HepG2 (cell line): ENCODE data around the gene THRB. TPM values are rescaled to one million over a fixed set of nuclear protein-coding genes. Genes with fewer than 3 reads are reported as not detected.

Experiments used
- ATAC-seq: fragments of 200-7000 bp; cut with Tn5 transposase; 3 replicates; pipeline ENCODE4 v1.9.1; 2020; ENCODE audit warnings: mild to moderate bottlenecking, moderate library complexity
- BruUV-seq: library from RNA; stranded (reverse); fragments of 400-500 nt; replicated peaks from 2 replicates; lab custom pipeline; 2021; lab: Mats Ljungman, UMichigan
- CTCF ChIA-PET: fragments of 300-600 bp; formaldehyde crosslinking; extraction: SDS; loops from one replicate; lab custom pipeline; 2021; ENCODE audit warnings: low total read pairs, inconsistent platforms, low intra/inter-chr PET ratio; lab: Yijun Ruan, JAX
- POLR2A ChIA-PET: fragments of 350-600 bp; sonication (Branson Sonifier 250); formaldehyde crosslinking; loops from one replicate; lab custom pipeline; 2020; ENCODE audit warnings: antibody characterized with exemption, inconsistent platforms; lab: Yijun Ruan, JAX
- DNase-seq: peaks from one replicate; pipeline ENCODE4 v3.0.0-alpha.2; 2015; ENCODE audit warnings: low spot score
- FAIRE-seq: peaks from 3 replicates; lab custom pipeline; 2011; peaks lifted over from hg19 to GRCh38; lab: Jason Lieb, UNC
- H2AFZ ChIP-seq: one replicate; pipeline ENCODE4 v1.6.1; 2011; ENCODE audit warnings: low read length, inconsistent platforms
- H3K27ac ChIP-seq: fragments of 300-600 bp; 3 replicates; pipeline ENCODE4 v1.8.0; 2011; ENCODE audit warnings: mixed run types, mild to moderate bottlenecking, mixed read lengths, low read length, inconsistent platforms; ENCODE audit not compliant: insufficient read depth; ENCODE audit errors: extremely low read length
- H3K27me3 ChIP-seq, 2 experiments: fragments of 200-600 bp in 1 of 2; 2 replicates in 1 of 2; 3 replicates in 1 of 2; pipeline versions ENCODE4 v1.6.0 to v1.8.0; 2011; ENCODE audit warnings: low read length in 2 of 2, mild to moderate bottlenecking in 2 of 2, moderate library complexity in 2 of 2, inconsistent platforms in 1 of 2; ENCODE audit not compliant: insufficient read depth in 2 of 2, control insufficient read depth in 1 of 2
- H3K36me3 ChIP-seq, 2 experiments: fragments of 200-600 bp in 1 of 2; replicated peaks in 1 of 2; 2 replicates in 1 of 2; 3 replicates in 1 of 2; pipeline versions ENCODE4 v1.5.1 to v1.8.0; 2011; ENCODE audit warnings: low read length in 2 of 2, inconsistent platforms in 1 of 2; ENCODE audit not compliant: insufficient read depth in 2 of 2, control insufficient read depth in 1 of 2
- H3K4me1 ChIP-seq: 2 replicates; pipeline ENCODE4 v1.5.1; 2012; ENCODE audit warnings: low read length, inconsistent platforms; ENCODE audit not compliant: insufficient read depth
- H3K4me2 ChIP-seq: 2 replicates; pipeline ENCODE4 v1.6.0; 2011; ENCODE audit warnings: low read depth, low read length, inconsistent platforms
- H3K4me3 ChIP-seq, 3 experiments: fragments of 200-600 bp in 1 of 3; sonication (generic), shearing (Covaris generic) in 1 of 3; replicated peaks in 1 of 3; 2 replicates each; pipeline ENCODE4 v1.5.1; 2011 to 2016; ENCODE audit warnings: low read length in 3 of 3, inconsistent platforms in 2 of 3, low read depth in 2 of 3, mild to moderate bottlenecking in 2 of 3, control low read depth in 1 of 3, mixed read lengths in 1 of 3; ENCODE audit not compliant: insufficient read depth in 1 of 3
- H3K79me2 ChIP-seq: one replicate; pipeline ENCODE4 v1.6.1; 2011; ENCODE audit warnings: low read length, inconsistent platforms; ENCODE audit not compliant: insufficient read depth
- H3K9ac ChIP-seq: 2 replicates; pipeline ENCODE4 v1.6.0; 2011; ENCODE audit warnings: mild to moderate bottlenecking, low read depth, low read length, inconsistent platforms; ENCODE audit not compliant: insufficient read depth
- H3K9me3 ChIP-seq: 2 replicates; pipeline ENCODE4 v1.5.1; 2012; ENCODE audit warnings: mild to moderate bottlenecking, low read length
- H4K20me1 ChIP-seq: 2 replicates; pipeline ENCODE4 v1.6.0; 2011; ENCODE audit warnings: inconsistent platforms, mild to moderate bottlenecking, low read length, moderate library complexity; ENCODE audit not compliant: insufficient read depth
- MAFF ChIP-seq: IDR thresholded peaks from 2 replicates; pipeline ENCODE4 v1.6.1; 2011; ENCODE audit warnings: low read depth, low read length, improper control_type of control experiment
- MAFK ChIP-seq, 2 experiments: IDR thresholded peaks in 1 of 2; conservative IDR thresholded peaks in 1 of 2; 2 replicates each; pipeline ENCODE4 v1.6.1; 2011; ENCODE audit warnings: improper control_type of control experiment in 2 of 2, low read length in 2 of 2
- SNAI1 ChIP-seq: sonication (generic); formaldehyde crosslinking; IDR thresholded peaks from 2 replicates; pipeline ENCODE4 v1.5.0; 2020; ENCODE audit warnings: mild to moderate bottlenecking, missing genetic modification reagents, borderline replicate concordance
- SOX5 ChIP-seq: IDR thresholded peaks from 2 replicates; pipeline ENCODE4 v1.6.1; 2016; ENCODE audit warnings: borderline replicate concordance
- SP2 ChIP-seq: sonication (generic); formaldehyde crosslinking; IDR thresholded peaks from 2 replicates; pipeline ENCODE4 v1.5.1; 2020; ENCODE audit warnings: mild to moderate bottlenecking, missing genetic modification reagents
- ZSCAN12 ChIP-seq: sonication (generic); formaldehyde crosslinking; IDR thresholded peaks from 2 replicates; pipeline ENCODE4 v1.9.0; 2021; ENCODE audit warnings: mild to moderate bottlenecking, missing genetic modification reagents
- ZSCAN9 ChIP-seq: IDR thresholded peaks from 2 replicates; pipeline ENCODE4 v1.6.1; 2016; ENCODE audit warnings: borderline replicate concordance
- WGBS: methylation state at CpG from one replicate; pipeline ENCODE4 v1.1.6; 2017; ENCODE audit warnings: low lambda C conversion rate; 5-methylcytosine and 5-hydroxymethylcytosine counted together
- in situ Hi-C: cut with HindIII; loops from 2 replicates; pipeline ENCODE4 v1.10.0; 2017; ENCODE audit warnings: low pct_unique_long_range_greater_than_20kb; ENCODE audit not compliant: extremely low pct_ligation_motif_present
- intact Hi-C: fragments of 100-400 bp; cut with micrococcal nuclease; formaldehyde crosslinking; loops from one replicate; pipeline ENCODE4 v1.10.0; 2022; ENCODE audit not compliant: unreplicated experiment
- polyA plus RNA-seq, 8 experiments: library from polyadenylated mRNA; depleted of rRNA in 3 of 8; stranded (reverse) in 7 of 8; unstranded in 1 of 8; fragments of >200 nt; fragmentation: Illumina TruSeq in 4 of 8; extraction: Trizol in 4 of 8; gene quantifications; 2 replicates each; pipeline versions ENCODE4 v1.2.1 to v1.2.3, GENCODE V29; 2011 to 2016; ENCODE audit warnings: low read depth in 4 of 8, missing spikeins in 1 of 8, mixed read lengths in 1 of 8; ENCODE audit not compliant: insufficient read depth in 1 of 8
- total RNA-seq, 5 experiments: library from RNA; depleted of rRNA; stranded (reverse); fragments of >200 nt; fragmentation: Illumina TruSeq; extraction: Trizol; gene quantifications; 2 replicates each; pipeline ENCODE4 v1.2.3, GENCODE V29; 2016; ENCODE audit warnings: low read depth in 1 of 5
- TF ChIP-seq, protein P1 (sequence below): sonication (generic); formaldehyde crosslinking; IDR thresholded peaks from 2 replicates; pipeline ENCODE4 v1.8.0; 2022; ENCODE audit warnings: low read depth, missing genetic modification reagents
- TF ChIP-seq, protein P2 (sequence below): sonication (generic); formaldehyde crosslinking; IDR thresholded peaks from 2 replicates; pipeline ENCODE4 v1.4.0; 2020; ENCODE audit warnings: missing genetic modification reagents

THRB gene
- total and polyA plus RNA-seq, 2 of the 13 experiments (the other 11 are each of a cell fraction or from before 2014, with no cell fraction given): 4.7 to 22.7 TPM

DNA sequence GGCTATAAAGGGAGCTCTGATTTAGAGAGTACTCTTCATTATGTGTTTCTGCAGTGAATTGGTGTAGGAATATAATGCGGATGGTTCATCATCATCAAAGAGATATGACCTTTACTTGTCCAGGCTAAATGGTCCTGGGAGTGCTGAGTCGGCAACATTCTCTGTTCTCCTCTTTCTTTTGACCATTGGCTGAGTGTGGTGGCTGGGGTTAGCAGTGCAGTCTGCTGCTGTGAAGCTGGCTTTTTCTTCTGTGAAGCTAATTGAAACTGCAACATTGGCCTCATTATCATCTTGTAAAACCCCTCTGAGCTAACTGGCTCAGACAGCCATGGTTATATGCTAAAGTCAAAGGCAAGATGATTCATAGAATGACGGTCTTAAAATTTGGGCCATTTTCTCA, 83.8 kb downstream of the THRB start:
- WGBS: 92% methylated on average over 3 of the region's 3 CpGs
- Histone ChIP-seq H2AFZ (no peak overlapping the region), H4K20me1 (no peaks in the 10 kb centered on the region), H3K4me1 (peaks cover 6% of the 10 kb centered on the region; the same call in 1 of the 2 replicates), H3K36me3 (no peaks in the 10 kb centered on the region), H3K4me3 (no peak overlapping the region), H3K9ac (no peak overlapping the region), H3K9me3 (no peaks in the 10 kb centered on the region), H3K79me2 (peaks cover 3% of the 10 kb centered on the region), H3K27me3 (no peaks in the 10 kb centered on the region), H3K4me2 (no peak overlapping the region), H3K27ac (no peak overlapping the region)
- DNase-seq (no peak), ATAC-seq (no peak), FAIRE-seq (no peak)
- TF ChIP-seq MAFF: peak; percentile 98
- TF ChIP-seq MAFK (conservative IDR thresholded peaks at IDR 0.05 in 1 of 2, IDR thresholded peaks at IDR 0.05 in 1 of 2; ENCODE audit: low read length in 2 of 2): peak; percentile 99
- TF ChIP-seq, protein P1, sequence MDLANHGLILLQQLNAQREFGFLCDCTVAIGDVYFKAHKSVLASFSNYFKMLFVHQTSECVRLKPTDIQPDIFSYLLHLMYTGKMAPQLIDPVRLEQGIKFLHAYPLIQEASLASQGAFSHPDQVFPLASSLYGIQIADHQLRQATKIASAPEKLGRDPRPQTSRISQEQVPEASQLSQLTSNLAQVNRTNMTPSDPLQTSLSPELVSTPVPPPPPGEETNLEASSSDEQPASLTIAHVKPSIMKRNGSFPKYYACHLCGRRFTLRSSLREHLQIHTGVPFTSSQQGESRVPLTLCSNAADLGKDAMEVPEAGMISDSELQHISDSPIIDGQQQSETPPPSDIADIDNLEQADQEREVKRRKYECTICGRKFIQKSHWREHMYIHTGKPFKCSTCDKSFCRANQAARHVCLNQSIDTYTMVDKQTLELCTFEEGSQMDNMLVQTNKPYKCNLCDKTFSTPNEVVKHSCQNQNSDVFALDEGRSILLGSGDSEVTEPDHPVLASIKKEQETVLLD (CRISPR knock-in tag): no peak
- POLR2A ChIA-PET: no interaction called here
- intact Hi-C loops: no loop called here
- CTCF ChIA-PET: no interaction called here
- no TSS peak for BruUV-seq
- in situ Hi-C loops: no loop called here

DNA sequence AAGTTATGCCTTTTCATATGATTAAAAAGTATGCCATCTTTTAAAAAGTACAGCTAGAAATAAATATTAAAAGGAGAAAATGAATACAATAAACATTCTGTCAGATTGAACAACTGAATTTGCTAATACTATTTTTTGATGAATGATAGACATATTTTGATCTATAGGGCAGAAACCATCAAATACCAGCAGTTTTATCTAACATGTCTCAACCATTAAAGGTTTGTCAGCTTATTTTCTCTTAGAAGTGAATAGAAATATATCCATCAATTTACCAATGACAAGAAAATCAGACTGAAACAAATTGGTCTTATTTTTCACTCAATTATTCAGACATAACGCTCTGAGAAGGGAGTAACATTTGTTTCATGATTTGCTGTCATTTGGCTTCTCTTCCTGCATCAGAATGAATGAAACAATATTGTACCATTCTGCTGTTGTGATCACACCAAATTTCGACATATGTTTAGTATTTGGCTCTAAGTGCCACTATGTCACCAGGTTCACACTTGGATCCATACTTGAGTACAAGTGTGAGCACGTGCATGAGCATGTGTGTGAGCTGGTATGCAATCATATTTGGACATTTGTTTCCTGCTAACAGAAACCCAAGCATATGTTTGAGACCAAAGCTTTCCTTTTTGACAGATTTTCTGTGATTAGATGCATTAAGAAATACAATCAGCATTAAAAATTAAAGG, 86.5 kb downstream of the THRB start:
- Histone ChIP-seq H3K27ac (no peak overlapping the region), H3K9me3 (peaks cover 4% of the 10 kb centered on the region), H3K79me2 (peaks cover 2% of the 10 kb centered on the region), H3K36me3 (no peaks in the 10 kb centered on the region), H3K4me2 (no peak overlapping the region), H3K9ac (no peak overlapping the region), H3K4me3 (no peak overlapping the region), H3K27me3 (no peaks in the 10 kb centered on the region), H4K20me1 (no peaks in the 10 kb centered on the region), H3K4me1 (peaks cover 6% of the 10 kb centered on the region; the same call in 1 of the 2 replicates), H2AFZ (no peak overlapping the region)
- no TSS peak for BruUV-seq
- FAIRE-seq (no peak), ATAC-seq (no peak), DNase-seq (no peak)
- ChIA-PET POLR2A (no interaction called here), CTCF (no interaction called here)
- in situ Hi-C loops: no loop called here
- WGBS: 63% methylated on average over 3 of the region's 3 CpGs
- intact Hi-C loops: no loop called here
- no peak for TF ChIP-seq ZSCAN9 (CRISPR knock-in tag)
- TF ChIP-seq, protein P2, sequence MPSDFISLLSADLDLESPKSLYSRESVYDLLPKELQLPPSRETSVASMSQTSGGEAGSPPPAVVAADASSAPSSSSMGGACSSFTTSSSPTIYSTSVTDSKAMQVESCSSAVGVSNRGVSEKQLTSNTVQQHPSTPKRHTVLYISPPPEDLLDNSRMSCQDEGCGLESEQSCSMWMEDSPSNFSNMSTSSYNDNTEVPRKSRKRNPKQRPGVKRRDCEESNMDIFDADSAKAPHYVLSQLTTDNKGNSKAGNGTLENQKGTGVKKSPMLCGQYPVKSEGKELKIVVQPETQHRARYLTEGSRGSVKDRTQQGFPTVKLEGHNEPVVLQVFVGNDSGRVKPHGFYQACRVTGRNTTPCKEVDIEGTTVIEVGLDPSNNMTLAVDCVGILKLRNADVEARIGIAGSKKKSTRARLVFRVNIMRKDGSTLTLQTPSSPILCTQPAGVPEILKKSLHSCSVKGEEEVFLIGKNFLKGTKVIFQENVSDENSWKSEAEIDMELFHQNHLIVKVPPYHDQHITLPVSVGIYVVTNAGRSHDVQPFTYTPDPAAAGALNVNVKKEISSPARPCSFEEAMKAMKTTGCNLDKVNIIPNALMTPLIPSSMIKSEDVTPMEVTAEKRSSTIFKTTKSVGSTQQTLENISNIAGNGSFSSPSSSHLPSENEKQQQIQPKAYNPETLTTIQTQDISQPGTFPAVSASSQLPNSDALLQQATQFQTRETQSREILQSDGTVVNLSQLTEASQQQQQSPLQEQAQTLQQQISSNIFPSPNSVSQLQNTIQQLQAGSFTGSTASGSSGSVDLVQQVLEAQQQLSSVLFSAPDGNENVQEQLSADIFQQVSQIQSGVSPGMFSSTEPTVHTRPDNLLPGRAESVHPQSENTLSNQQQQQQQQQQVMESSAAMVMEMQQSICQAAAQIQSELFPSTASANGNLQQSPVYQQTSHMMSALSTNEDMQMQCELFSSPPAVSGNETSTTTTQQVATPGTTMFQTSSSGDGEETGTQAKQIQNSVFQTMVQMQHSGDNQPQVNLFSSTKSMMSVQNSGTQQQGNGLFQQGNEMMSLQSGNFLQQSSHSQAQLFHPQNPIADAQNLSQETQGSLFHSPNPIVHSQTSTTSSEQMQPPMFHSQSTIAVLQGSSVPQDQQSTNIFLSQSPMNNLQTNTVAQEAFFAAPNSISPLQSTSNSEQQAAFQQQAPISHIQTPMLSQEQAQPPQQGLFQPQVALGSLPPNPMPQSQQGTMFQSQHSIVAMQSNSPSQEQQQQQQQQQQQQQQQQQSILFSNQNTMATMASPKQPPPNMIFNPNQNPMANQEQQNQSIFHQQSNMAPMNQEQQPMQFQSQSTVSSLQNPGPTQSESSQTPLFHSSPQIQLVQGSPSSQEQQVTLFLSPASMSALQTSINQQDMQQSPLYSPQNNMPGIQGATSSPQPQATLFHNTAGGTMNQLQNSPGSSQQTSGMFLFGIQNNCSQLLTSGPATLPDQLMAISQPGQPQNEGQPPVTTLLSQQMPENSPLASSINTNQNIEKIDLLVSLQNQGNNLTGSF (CRISPR knock-in tag): no peak
- no peak for TF ChIP-seq SNAI1 (CRISPR knock-in tag)
- TF ChIP-seq SOX5: no peak
- TF ChIP-seq ZSCAN12 (CRISPR knock-in tag): no peak
- no peak for TF ChIP-seq SP2 (CRISPR knock-in tag)
